NB4 (cell line): Measurements from ENCODE around the gene LUM.

Experiments
- DNase-seq: peaks from one replicate; pipeline ENCODE4 v3.0.0; 2010; ENCODE audit warnings: low read depth
- H3K4me3 ChIP-seq: one replicate; pipeline ENCODE4 v1.5.1; 2011; ENCODE audit warnings: mild to moderate bottlenecking, low read depth, low read length, moderate library complexity
- CTCF ChIP-seq: IDR thresholded peaks from one replicate; pipeline ENCODE4 v1.5.1; 2012; ENCODE audit warnings: low read depth, low read length
- MAX ChIP-seq: IDR thresholded peaks from 2 replicates; pipeline ENCODE4 v1.6.1; 2011; ENCODE audit warnings: low read depth, low read length
- MYC ChIP-seq: IDR thresholded peaks from 2 replicates; pipeline ENCODE4 v1.6.1; 2011; ENCODE audit warnings: low read depth, low read length
- POLR2A ChIP-seq: IDR thresholded peaks from 2 replicates; pipeline ENCODE4 v1.6.1; 2011; ENCODE audit warnings: mild to moderate bottlenecking; ENCODE audit not compliant: insufficient read length; ENCODE audit errors: extremely low read depth

Gene LUM

GRCh38 chr12:91120781-91121180 is 9.5 kb upstream of the LUM start:
- TF ChIP-seq CTCF = no peak
- no peak for TF ChIP-seq POLR2A
- TF ChIP-seq MAX = no peak
- no peak for TF ChIP-seq MYC
- no peak overlapping the region for H3K4me3 ChIP-seq
- no peak for DNase-seq

- no peak overlapping the region for H3K4me3 ChIP-seq
- TF ChIP-seq POLR2A (no peak), MAX (no peak), MYC (no peak), CTCF (no peak)
- no peak for DNase-seq
These were observed 7.8 kb upstream of the LUM start for GRCh38 chr12:91119089-91119488.

GRCh38 chr12:91113621-91114020 is 2.3 kb upstream of the LUM start:
- DNase-seq = no peak
- H3K4me3 ChIP-seq = no peak overlapping the region
- TF ChIP-seq POLR2A (no peak), MAX (no peak), CTCF (no peak), MYC (no peak)

- no peak for TF ChIP-seq MYC
- no peak for TF ChIP-seq MAX
- TF ChIP-seq POLR2A = no peak
- no peak for TF ChIP-seq CTCF
- no peak overlapping the region for H3K4me3 ChIP-seq
- no peak for DNase-seq
These were observed 876 bp downstream of the LUM start for GRCh38 chr12:91110311-91110924.

GRCh38 chr12:91109581-91110310 is 1.5 kb downstream of the LUM start:
- DNase-seq = no peak
- no peak overlapping the region for H3K4me3 ChIP-seq
- TF ChIP-seq MYC = no peak
- TF ChIP-seq CTCF = no peak
- TF ChIP-seq POLR2A = no peak
- no peak for TF ChIP-seq MAX
